DLD1 (cell line): ENCODE data around the gene TMEM178B.
"Not testable (repeated sequence)": the region's sequence is repeated elsewhere in the genome, so short reads cannot be mapped to it uniquely, and the experiment has no call there.

Experiments
- in situ Hi-C: cut with HindIII; loops from 2 replicates; pipeline ENCODE4 v1.10.0; 2017; ENCODE audit warnings: low sequenced_read_pairs

The TMEM178B gene

GRCh38 chr7:141377906-141378305 is 304.0 kb downstream of the TMEM178B start:
- in situ Hi-C loops: no loop called here

GRCh38 chr7:141378405-141378804 is 304.5 kb downstream of the TMEM178B start:
- in situ Hi-C loops: no loop called here

- in situ Hi-C loops: no loop called here
These were observed 308.0 kb downstream of the TMEM178B start for GRCh38 chr7:141381794-141382427.

- in situ Hi-C loops: not testable (repeated sequence)
These were observed 309.5 kb downstream of the TMEM178B start for GRCh38 chr7:141383356-141383755.

GRCh38 chr7:141386881-141387280 is 313.0 kb downstream of the TMEM178B start:
- in situ Hi-C loops: no loop called here

- in situ Hi-C loops: no loop called here
These were observed 313.8 kb downstream of the TMEM178B start for GRCh38 chr7:141387521-141388217.

GRCh38 chr7:141389140-141389796 is 315.4 kb downstream of the TMEM178B start:
- in situ Hi-C loops: no loop called here

GRCh38 chr7:141390339-141390738 is 316.5 kb downstream of the TMEM178B start:
- in situ Hi-C loops: no loop called here

GRCh38 chr7:141393056-141393455 is 319.2 kb downstream of the TMEM178B start:
- in situ Hi-C loops: no loop called here

GRCh38 chr7:141397236-141398163 is 323.6 kb downstream of the TMEM178B start:
- in situ Hi-C loops: no loop called here

GRCh38 chr7:141400356-141400755 is 326.5 kb downstream of the TMEM178B start:
- in situ Hi-C loops: no loop called here

GRCh38 chr7:141402277-141402996 is 328.6 kb downstream of the TMEM178B start:
- in situ Hi-C loops: no loop called here

- in situ Hi-C loops: not testable (repeated sequence)
These were observed 330.0 kb downstream of the TMEM178B start for GRCh38 chr7:141403846-141404245.

GRCh38 chr7:141406347-141406746 is 332.5 kb downstream of the TMEM178B start:
- in situ Hi-C loops: no loop called here

GRCh38 chr7:141407893-141408292 is 334.0 kb downstream of the TMEM178B start:
- in situ Hi-C loops: no loop called here

GRCh38 chr7:141408440-141408839 is 334.6 kb downstream of the TMEM178B start:
- in situ Hi-C loops: no loop called here

- in situ Hi-C loops: no loop called here
These were observed 335.4 kb downstream of the TMEM178B start for GRCh38 chr7:141409219-141409618.

- in situ Hi-C loops: no loop called here
These were observed 336.0 kb downstream of the TMEM178B start for GRCh38 chr7:141409801-141410329.

- in situ Hi-C loops: no loop called here
These were observed 336.6 kb downstream of the TMEM178B start for GRCh38 chr7:141410353-141411000.

GRCh38 chr7:141411133-141411532 is 337.3 kb downstream of the TMEM178B start:
- in situ Hi-C loops: no loop called here
